GM12892 (cell line): ENCODE data around the gene ANXA2R.

Source experiments
- POLR2A ChIP-seq: IDR thresholded peaks from 2 replicates; pipeline ENCODE4 v1.6.1; 2011; ENCODE audit warnings: low read depth, low read length, control low read depth
- TAF1 ChIP-seq: IDR thresholded peaks from 2 replicates; pipeline ENCODE4 v1.6.1; 2011; ENCODE audit warnings: low read depth, mild to moderate bottlenecking, control low read depth, low read length, borderline replicate concordance

- TF ChIP-seq POLR2A: no peak
- no peak for TF ChIP-seq TAF1
Measured at GRCh38 chr5:43006424-43007202, 33.5 kb downstream of the ANXA2R start.
